Measurements from ENCODE around the gene METTL5.

The METTL5 gene

GRCh38 chr2:169782513-169782912, 42.2 kb downstream of the METTL5 start:
- Histone ChIP-seq H3K27me3 (ENCODE audit: insufficient read depth, low read length) (no peaks in the 10 kb centered on the region), H3K36me3 (ENCODE audit: insufficient read depth, low read length) (no peaks in the 10 kb centered on the region), H3K4me1 (ENCODE audit: control insufficient read depth, insufficient read depth, low read length, unreplicated experiment) (no peaks in the 10 kb centered on the region), H3K4me3 (ENCODE audit: low read depth, low read length) (no peak overlapping the region), H3K27ac (ENCODE audit: low read depth, low read length) (no peak overlapping the region), H3K79me2 (ENCODE audit: control insufficient read depth, insufficient read depth, low read length, unreplicated experiment) (no peaks in the 10 kb centered on the region), H2AFZ (ENCODE audit: low read length, unreplicated experiment) (no peak overlapping the region)

GRCh38 chr2:169781249-169782013, 43.3 kb downstream of the METTL5 start:
- Histone ChIP-seq H2AFZ (ENCODE audit: low read length, unreplicated experiment) (no peak overlapping the region), H3K79me2 (ENCODE audit: control insufficient read depth, insufficient read depth, low read length, unreplicated experiment) (no peaks in the 10 kb centered on the region), H3K4me3 (ENCODE audit: low read depth, low read length) (no peak overlapping the region), H3K4me1 (ENCODE audit: control insufficient read depth, insufficient read depth, low read length, unreplicated experiment) (peaks cover 3% of the 10 kb centered on the region), H3K27ac (ENCODE audit: low read depth, low read length) (no peak overlapping the region), H3K27me3 (ENCODE audit: insufficient read depth, low read length) (no peaks in the 10 kb centered on the region), H3K36me3 (ENCODE audit: insufficient read depth, low read length) (no peaks in the 10 kb centered on the region)

GRCh38 chr2:169778446-169778845, 46.3 kb downstream of the METTL5 start:
- no peaks in the 10 kb centered on the region for H3K36me3 ChIP-seq (ENCODE audit: insufficient read depth, low read length)
- no peaks in the 10 kb centered on the region for H3K79me2 ChIP-seq (ENCODE audit: control insufficient read depth, insufficient read depth, low read length, unreplicated experiment)
- peaks cover 9% of the 10 kb centered on the region for H3K4me1 ChIP-seq (ENCODE audit: control insufficient read depth, insufficient read depth, low read length, unreplicated experiment)
- H2AFZ ChIP-seq (ENCODE audit: low read length, unreplicated experiment) = no peak overlapping the region
- H3K4me3 ChIP-seq (ENCODE audit: low read depth, low read length) = no peak overlapping the region
- H3K27me3 ChIP-seq (ENCODE audit: insufficient read depth, low read length) = no peaks in the 10 kb centered on the region
- no peak overlapping the region for H3K27ac ChIP-seq (ENCODE audit: low read depth, low read length)

- Histone ChIP-seq H3K79me2 (ENCODE audit: control insufficient read depth, insufficient read depth, low read length, unreplicated experiment) (no peaks in the 10 kb centered on the region), H3K27me3 (ENCODE audit: insufficient read depth, low read length) (no peaks in the 10 kb centered on the region), H2AFZ (ENCODE audit: low read length, unreplicated experiment) (peak overlapping the region; percentile 92), H3K4me1 (ENCODE audit: control insufficient read depth, insufficient read depth, low read length, unreplicated experiment) (peaks cover 9% of the 10 kb centered on the region), H3K4me3 (ENCODE audit: low read depth, low read length) (no peak overlapping the region), H3K36me3 (ENCODE audit: insufficient read depth, low read length) (no peaks in the 10 kb centered on the region), H3K27ac (ENCODE audit: low read depth, low read length) (peak overlapping the region; percentile 47)
Measured at GRCh38 chr2:169776252-169776761, 48.4 kb downstream of the METTL5 start.

- H2AFZ ChIP-seq (ENCODE audit: low read length, unreplicated experiment) = peak overlapping the region; percentile 92
- no peaks in the 10 kb centered on the region for H3K27me3 ChIP-seq (ENCODE audit: insufficient read depth, low read length)
- no peak overlapping the region for H3K4me3 ChIP-seq (ENCODE audit: low read depth, low read length)
- no peaks in the 10 kb centered on the region for H3K79me2 ChIP-seq (ENCODE audit: control insufficient read depth, insufficient read depth, low read length, unreplicated experiment)
- peak overlapping the region; percentile 47 for H3K27ac ChIP-seq (ENCODE audit: low read depth, low read length)
- H3K4me1 ChIP-seq (ENCODE audit: control insufficient read depth, insufficient read depth, low read length, unreplicated experiment) = peaks cover 9% of the 10 kb centered on the region
- no peaks in the 10 kb centered on the region for H3K36me3 ChIP-seq (ENCODE audit: insufficient read depth, low read length)
Measured at GRCh38 chr2:169775765-169776164, 48.9 kb downstream of the METTL5 start.

- Histone ChIP-seq H3K79me2 (ENCODE audit: control insufficient read depth, insufficient read depth, low read length, unreplicated experiment) (no peaks in the 10 kb centered on the region), H3K4me3 (ENCODE audit: low read depth, low read length) (no peak overlapping the region), H3K36me3 (ENCODE audit: insufficient read depth, low read length) (no peaks in the 10 kb centered on the region), H3K27me3 (ENCODE audit: insufficient read depth, low read length) (no peaks in the 10 kb centered on the region), H3K4me1 (ENCODE audit: control insufficient read depth, insufficient read depth, low read length, unreplicated experiment) (peaks cover 9% of the 10 kb centered on the region), H2AFZ (ENCODE audit: low read length, unreplicated experiment) (peak overlapping the region; percentile 92), H3K27ac (ENCODE audit: low read depth, low read length) (peak overlapping the region; percentile 47)
Measured at GRCh38 chr2:169775354-169775753, 49.4 kb downstream of the METTL5 start.

GRCh38 chr2:169772651-169773050, 52.1 kb downstream of the METTL5 start:
- no peak overlapping the region for H3K27ac ChIP-seq (ENCODE audit: low read depth, low read length)
- no peaks in the 10 kb centered on the region for H3K36me3 ChIP-seq (ENCODE audit: insufficient read depth, low read length)
- peaks cover 21% of the 10 kb centered on the region for H3K27me3 ChIP-seq (ENCODE audit: insufficient read depth, low read length)
- no peak overlapping the region for H2AFZ ChIP-seq (ENCODE audit: low read length, unreplicated experiment)
- H3K79me2 ChIP-seq (ENCODE audit: control insufficient read depth, insufficient read depth, low read length, unreplicated experiment) = no peaks in the 10 kb centered on the region
- no peak overlapping the region for H3K4me3 ChIP-seq (ENCODE audit: low read depth, low read length)
- H3K4me1 ChIP-seq (ENCODE audit: control insufficient read depth, insufficient read depth, low read length, unreplicated experiment) = peaks cover 9% of the 10 kb centered on the region

GRCh38 chr2:169771612-169772011, 53.1 kb downstream of the METTL5 start:
- H3K4me3 ChIP-seq (ENCODE audit: low read depth, low read length) = no peak overlapping the region
- H2AFZ ChIP-seq (ENCODE audit: low read length, unreplicated experiment) = no peak overlapping the region
- H3K27me3 ChIP-seq (ENCODE audit: insufficient read depth, low read length) = peaks cover 24% of the 10 kb centered on the region
- no peaks in the 10 kb centered on the region for H3K79me2 ChIP-seq (ENCODE audit: control insufficient read depth, insufficient read depth, low read length, unreplicated experiment)
- H3K27ac ChIP-seq (ENCODE audit: low read depth, low read length) = no peak overlapping the region
- H3K36me3 ChIP-seq (ENCODE audit: insufficient read depth, low read length) = no peaks in the 10 kb centered on the region
- H3K4me1 ChIP-seq (ENCODE audit: control insufficient read depth, insufficient read depth, low read length, unreplicated experiment) = peaks cover 7% of the 10 kb centered on the region

- Histone ChIP-seq H3K4me1 (ENCODE audit: control insufficient read depth, insufficient read depth, low read length, unreplicated experiment) (peaks cover 1% of the 10 kb centered on the region), H3K36me3 (ENCODE audit: insufficient read depth, low read length) (no peaks in the 10 kb centered on the region), H3K4me3 (ENCODE audit: low read depth, low read length) (no peak overlapping the region), H2AFZ (ENCODE audit: low read length, unreplicated experiment) (no peak overlapping the region), H3K27me3 (ENCODE audit: insufficient read depth, low read length) (peaks cover 24% of the 10 kb centered on the region), H3K27ac (ENCODE audit: low read depth, low read length) (no peak overlapping the region), H3K79me2 (ENCODE audit: control insufficient read depth, insufficient read depth, low read length, unreplicated experiment) (no peaks in the 10 kb centered on the region)
Measured at GRCh38 chr2:169771021-169771420, 53.7 kb downstream of the METTL5 start.

- Histone ChIP-seq H2AFZ (ENCODE audit: low read length, unreplicated experiment) (peak overlapping the region; percentile 37), H3K4me3 (ENCODE audit: low read depth, low read length) (peak overlapping the region; percentile 74), H3K36me3 (ENCODE audit: insufficient read depth, low read length) (no peaks in the 10 kb centered on the region), H3K79me2 (ENCODE audit: control insufficient read depth, insufficient read depth, low read length, unreplicated experiment) (no peaks in the 10 kb centered on the region), H3K27me3 (ENCODE audit: insufficient read depth, low read length) (peaks cover 24% of the 10 kb centered on the region), H3K27ac (ENCODE audit: low read depth, low read length) (no peak overlapping the region), H3K4me1 (ENCODE audit: control insufficient read depth, insufficient read depth, low read length, unreplicated experiment) (no peaks in the 10 kb centered on the region)
Measured at GRCh38 chr2:169768262-169768995, 56.3 kb downstream of the METTL5 start.

Measured in ACC112 (cell line).